CD4-positive, alpha-beta T cell treated with Interleukin-4 for 1 hour (primary cell): ENCODE results near the gene ROPN1.
"Not testable (repeated sequence)": the region's sequence is repeated elsewhere in the genome, so short reads cannot be mapped to it uniquely, and the experiment has no call there.

Experiments used
- DNase-seq, 2 donors: peaks; one replicate each; pipeline ENCODE4 v3.0.0-alpha.2; 2020 to 2022

ROPN1 gene

DNA sequence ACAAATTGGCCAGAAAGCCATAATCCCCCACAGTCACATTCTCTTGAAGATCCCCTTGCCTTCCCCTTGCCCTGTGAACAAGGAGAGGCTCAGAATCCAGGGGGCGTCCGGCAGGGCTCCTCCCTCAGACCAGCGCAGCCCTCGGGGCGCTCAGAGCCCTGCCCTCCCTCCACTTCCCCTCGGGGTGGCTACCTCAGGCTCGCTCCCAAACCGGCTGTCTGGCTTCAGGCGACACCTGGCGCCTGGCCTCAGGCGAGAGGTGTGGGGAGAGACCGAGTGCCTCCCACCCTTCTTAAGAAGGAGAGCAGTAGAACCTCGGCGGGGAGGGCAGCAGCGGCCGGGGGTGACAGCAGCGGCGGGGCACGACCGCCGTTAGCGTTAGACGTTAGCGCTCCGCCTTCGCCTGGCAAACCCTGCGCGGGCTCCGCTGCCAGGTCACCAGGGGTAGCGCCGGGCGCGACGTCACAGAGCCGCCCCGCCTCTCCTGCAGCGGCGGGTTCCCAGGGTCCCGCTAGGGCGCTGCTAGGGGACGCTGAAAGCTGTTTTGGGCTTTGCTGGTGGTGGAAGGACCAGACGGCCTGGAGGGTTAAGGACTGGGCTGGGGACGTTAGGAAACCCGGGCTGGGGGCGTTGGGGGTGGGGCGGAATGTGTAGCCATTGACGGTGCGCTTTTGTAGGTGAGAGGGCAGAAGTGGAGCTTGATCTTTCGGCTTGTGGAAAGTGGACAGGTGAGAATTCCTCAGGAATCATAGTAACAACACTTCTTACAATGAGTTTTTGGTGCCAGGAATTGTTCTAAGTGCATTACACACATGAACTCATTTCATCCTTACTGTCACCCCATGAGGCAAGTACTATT is at the start of gene ROPN1:
Gene ROPN1, minus strand, starts transcription at position 395 of the 859 bp plus-strand sequence. CDS start 11,643 bp downstream, outside the sequence.
- DNase-seq: not testable (repeated sequence)

DNA sequence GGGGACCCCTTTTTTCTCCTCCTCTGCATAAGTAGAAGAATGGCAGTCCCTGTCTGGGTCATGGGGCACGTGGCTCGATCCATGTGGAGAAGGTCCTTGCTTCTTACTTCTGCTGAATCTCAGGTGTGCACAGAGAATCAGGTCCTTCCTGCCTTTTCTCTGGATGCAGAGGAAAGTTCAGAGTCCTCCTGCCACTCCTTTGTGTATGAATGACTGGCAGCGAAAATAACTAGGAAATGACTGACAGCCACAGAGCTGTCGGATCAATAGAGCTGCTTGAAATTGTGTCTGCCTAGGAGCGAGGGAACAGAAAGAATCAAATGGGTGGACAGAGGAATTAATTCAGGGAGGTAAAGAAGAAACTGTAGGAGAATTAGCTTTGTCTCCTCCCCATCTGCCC is 49.6 kb upstream of the ROPN1 start:
- DNase-seq: no peak

DNA sequence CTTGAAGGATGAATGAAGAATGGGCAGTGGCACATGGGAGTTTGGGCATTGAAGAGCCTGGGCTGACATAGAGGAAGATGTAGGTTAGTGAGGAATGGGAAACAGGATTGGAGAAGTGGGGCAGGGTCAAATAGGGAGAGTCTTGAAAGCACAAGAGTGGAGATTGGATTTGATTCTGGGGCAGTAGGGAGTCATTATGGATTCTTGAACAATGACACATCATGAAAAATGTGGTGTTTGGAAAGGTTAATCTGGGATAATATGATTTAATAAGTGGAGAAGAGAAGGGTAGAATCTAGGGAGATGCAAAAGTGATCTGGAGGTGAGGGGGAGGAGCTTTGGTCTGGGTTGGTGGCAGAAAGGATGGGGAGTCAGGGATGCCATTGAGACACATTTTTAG is 45.4 kb upstream of the ROPN1 start:
- no peak for DNase-seq

DNA sequence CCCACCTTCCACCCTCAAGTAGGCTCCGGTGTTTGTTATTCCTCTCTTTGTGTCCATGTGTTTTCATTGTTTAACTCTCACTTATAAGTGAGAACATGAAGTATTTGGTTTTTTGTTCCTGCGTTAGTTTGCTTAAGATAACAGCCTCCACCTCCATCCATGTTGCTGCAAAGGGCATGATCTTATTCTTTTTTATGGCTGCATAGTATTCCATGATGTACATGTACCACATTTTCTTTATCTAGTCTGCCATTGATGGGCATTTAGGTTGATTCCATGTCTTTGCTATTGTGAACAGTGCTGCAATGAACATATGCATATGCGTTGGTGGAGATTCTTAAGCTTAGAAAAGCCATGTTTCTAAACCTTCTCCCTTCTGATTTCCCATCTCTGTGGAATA is 44.3 kb upstream of the ROPN1 start:
- not testable (repeated sequence) for DNase-seq

DNA sequence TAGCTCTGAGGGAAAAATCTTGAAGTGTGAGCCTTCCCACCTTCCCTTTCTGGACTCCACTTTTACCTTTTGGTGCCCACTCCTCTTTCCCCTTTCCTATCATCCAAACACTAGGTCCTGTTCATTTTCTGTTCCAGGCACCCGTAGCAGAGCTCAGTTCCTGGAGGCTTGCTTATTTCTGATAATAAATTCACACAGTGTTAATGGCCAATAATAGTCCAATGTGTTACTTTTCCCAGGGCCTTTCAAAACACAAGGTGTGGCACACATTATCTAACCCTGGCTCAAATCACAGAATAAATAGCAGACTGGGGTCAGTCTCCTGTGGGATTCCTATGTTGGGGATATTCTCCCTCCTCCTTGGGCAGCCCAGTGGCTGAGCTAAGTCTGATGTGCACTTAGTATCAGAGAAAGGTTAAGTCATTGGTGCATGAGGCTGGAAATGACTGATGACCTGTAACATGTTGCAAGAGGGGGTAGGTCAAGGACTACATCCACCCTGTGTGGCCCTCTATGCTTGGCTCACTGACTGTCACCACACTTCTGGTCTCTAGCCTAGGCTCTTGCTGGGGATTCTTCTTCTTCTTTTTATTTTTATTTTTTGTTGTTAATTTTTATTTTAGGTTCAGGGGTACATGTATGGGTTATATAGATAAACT is 43.7 kb upstream of the ROPN1 start:
- no peak for DNase-seq

DNA sequence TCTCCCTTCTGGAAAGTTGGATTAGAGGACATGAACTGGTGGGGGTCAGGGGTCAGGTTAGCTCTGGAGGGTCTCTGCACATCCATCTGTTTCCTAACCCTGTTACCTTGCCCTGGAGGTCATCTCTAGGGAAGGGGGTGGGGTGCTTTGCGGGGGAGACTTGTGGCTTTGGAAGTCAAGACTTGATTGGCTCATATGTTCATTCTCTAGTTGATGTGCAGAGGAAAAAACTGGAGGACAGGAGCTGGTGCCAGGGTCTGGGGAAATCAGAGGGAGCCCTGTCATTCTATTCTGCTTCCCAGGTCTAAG is 42.9 kb upstream of the ROPN1 start:
- DNase-seq: no peak

DNA sequence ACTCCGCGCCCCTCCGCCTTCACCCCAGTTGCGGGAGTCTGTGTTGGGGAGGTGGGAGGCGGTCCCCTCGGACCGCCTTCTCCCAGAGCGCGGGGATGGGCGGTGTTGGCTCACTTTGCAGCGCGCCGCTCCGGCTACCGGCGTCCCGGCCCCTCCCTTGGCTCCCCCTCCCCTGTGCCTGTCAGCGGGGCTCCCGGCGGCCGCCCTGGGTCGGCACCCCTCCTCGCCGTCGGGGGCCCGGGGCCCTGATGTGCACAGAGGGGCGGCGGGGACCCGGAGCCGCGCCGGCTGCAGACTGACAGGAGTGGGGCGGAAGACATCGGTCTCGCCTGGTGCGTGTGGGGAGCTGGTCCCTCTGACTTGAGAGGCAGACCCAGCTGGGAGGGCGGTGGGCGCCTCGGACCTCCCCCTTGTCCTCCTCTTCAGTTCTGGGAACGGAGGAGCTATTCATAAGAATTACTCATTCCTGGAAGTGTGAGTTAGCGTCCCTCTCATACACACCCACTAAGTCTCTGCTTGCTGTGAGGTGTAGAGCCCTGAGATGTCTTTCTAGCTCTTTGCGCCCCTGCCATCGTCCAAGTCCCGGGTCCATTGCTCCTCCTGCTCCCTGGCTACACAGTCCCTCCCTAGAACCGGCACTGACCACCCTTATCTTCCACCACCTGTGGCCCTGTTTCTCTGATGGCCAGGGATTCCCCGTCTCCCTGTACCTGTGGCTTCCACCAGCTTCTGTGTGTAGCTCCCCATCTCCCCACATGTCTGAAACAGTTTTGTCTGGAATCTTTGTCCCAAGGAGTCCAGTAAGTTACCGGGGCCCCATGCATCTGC is 42.3 kb upstream of the ROPN1 start:
- no peak for DNase-seq

DNA sequence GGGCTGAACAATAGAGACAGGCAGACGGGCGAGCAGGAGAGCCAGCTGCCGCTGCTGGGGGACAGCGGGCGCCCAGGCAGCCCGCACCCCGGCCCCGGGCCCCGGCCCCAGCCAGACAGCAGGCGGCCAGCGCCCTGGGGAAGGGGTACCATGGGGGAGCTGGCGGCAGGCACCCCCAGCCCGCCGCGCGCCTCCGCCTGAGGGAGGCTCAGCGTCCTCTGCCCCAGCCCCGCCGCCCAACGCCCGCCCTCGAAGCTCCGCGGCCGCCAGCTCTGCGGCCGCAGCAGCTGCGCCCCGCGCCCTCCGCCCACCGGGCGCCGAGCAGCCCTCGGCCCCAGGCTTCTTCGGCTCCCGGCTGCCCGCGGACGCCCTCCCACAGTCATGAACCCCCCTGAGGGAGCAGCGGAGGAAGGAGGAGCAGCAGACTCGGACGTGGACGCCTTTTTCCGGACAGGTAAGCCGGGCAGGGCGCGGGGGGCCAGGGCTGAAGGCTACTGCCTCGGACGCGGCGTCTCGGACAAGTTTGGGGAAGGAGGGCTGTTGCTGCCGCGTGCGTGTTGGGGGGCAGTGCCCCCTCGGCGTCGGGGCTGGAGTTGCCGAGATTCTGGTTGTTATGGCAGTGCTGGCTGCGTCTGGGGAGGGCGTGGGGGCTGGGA is 41.6 kb upstream of the ROPN1 start, which contains the start of gene KALRN:
Gene KALRN, plus strand, starts transcription at position 10 of the 656 bp plus-strand sequence.
- DNase-seq: no peak

DNA sequence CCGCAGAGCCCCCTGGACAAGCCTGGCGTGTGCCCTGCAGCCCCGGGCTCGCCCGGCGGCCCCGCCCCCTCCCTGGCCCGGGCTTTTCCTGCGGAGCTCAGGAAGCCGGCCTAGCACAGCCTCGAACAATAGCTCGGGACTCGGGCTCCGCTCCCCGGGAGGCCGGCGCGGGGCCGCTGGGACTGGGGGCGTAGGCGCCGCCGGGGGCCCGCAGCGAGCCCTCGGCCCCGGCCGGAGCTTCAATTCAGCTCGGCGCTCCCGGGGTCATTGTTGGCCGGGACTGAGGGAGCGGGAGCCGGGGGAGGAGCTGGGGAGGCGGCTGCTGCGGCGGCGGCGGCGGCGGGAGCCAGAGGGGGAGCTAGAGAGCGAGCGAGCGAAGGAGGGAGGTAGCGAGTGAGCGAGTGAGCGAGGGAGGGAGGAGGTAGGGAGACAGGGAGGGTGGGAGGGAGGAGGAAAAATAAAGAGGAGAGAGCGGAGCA is 41.0 kb upstream of the ROPN1 start:
- peak; percentile 44 to 54 for DNase-seq

DNA sequence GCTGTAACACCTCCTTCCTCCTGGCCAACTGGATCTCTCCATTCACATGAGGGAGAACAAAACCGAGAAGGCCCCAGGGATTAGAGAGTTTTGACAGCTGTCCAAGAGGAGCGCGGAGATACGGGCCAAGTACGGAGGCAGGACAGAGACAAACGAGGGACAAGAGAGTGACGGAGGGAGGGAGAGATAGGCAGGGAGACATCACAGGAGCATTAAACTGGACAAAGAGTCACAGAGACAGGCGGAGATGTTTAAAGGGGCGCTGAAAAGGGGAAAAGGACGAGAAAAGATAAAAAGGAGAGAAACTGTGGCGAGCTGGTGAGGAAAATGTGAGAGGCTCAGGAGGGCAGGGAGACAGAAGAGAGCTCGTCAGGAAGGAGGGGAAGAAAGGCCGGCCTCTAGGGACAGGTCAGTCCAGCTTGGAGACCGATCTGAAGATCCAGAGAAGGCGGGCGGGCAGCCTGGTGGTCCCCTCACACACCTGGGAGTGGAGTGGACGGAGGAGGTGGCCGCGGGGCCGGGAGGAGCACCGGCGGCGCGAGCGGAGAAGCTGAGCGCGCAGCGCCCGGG is 40.5 kb upstream of the ROPN1 start:
- DNase-seq: no peak

DNA sequence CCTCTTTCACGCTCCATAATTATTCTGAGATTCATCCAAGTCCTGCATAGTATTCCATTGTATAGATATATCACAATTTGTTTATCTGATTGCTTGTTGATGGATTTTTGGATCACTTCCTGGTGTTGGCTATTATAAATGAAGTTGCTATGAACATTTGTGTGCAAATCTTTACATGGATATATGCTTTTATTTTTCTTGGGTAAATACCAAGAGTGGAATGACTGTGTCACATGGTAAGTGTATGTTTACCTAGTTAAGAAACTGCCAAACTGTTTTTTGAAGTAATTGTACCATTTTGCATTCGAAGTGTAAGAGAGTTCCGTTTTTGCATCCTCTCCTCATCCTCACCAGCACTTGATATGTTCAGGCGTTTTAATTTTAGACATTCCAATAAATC is 34.6 kb upstream of the ROPN1 start:
- no peak for DNase-seq

DNA sequence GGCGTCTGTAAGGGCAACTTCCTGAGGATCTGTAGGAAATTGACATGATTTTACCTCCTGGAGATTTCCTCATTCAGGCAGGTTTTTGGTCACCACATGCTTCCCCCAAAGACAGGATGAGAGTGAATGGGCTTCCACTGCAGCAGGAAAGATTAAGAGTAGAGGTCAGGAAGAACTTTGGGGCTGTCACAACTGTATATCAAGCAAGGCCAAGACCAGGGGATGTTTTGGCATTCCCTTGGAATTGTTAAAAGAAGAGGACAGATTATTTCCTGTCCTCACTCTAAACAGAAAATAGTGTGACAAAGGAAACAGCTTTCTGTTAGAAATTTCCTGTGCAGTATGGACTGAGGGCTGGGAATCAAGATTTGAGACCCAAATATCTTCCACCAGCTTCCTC is 31.6 kb upstream of the ROPN1 start:
- DNase-seq: not testable (repeated sequence)

DNA sequence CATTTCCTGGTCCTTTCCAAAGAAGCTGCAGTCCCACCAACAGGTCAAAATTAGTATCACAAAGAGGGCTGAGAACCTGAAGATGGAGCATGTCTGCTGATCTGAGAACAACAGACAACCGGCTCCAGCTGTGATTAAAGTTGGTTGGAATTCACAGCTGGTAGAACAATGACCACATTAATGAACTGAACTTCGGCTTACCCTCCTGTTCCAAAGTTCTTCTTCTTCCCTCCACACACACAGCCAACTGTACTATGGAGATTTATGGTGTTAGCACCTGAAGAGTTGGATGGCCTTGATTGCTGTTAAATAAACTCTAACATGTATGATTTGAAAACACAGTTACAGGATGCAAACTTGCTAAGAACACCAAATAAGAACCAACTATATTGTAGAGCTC is 27.4 kb upstream of the ROPN1 start:
- no peak for DNase-seq

DNA sequence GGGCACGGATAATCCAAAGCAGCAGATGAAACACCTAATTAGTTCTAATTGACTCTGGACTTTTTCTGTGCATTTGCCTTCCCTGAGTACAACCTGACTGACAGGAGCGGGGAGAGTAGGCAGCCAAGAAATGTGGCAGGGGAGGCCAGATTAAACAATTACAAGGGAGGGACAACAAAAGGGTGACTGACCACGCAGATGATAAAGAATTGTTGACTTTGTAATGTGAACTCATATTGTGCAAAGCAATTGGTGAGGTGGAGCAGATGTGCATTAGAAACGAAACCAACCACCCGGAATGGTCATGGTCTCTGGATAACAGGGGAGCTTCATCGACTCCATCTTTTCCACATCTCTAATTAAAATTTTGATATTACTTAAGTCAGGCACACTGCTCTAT is 25.6 kb upstream of the ROPN1 start:
- DNase-seq: not testable (repeated sequence)

DNA sequence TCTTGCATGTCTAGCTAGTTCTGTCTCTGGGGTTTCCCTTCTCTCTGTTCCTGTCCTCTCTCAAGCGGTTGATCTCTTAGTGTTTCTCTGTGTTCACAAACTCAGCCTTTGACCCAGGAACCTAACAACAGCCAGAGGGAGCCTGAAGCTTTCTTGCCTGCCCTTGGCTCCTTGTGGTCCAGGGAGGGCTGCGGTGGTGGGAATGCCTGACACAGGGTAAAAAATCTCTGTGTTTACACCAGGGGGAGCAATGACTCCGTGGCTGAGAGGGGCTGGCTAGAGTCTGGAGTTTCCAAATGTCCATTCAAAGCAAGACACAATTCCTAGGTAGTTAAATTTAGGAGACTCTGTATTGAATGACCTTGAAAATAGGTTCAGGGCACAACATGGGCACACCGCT is 24.6 kb upstream of the ROPN1 start:
- not testable (repeated sequence) for DNase-seq

DNA sequence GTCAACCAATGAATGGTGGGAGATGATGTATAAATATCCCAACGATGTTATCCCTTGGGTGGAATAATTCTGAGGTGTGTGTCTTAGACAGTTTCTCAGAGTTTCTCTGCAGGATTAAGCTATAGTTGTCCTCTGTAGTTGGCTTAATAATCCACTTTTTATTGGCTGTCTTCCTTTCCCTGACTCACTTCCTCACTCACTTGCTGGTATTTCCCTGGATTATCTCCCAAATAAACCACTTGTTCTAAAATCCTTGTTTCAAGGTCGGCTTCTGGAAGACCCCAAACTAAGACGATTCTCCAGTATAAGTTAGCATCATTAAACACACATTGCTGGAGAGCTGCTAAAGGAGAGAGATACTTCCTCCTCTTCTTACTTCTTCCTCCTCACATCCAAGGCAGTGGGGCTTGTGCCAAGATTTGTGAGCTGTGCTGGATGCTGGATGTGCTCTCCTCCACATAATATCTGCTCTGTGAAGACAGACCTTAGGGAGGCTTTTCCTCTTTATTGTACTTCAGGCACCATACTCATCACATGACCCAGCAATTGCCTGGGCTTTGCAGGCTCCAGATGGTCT is 22.5 kb upstream of the ROPN1 start:
- no peak for DNase-seq

DNA sequence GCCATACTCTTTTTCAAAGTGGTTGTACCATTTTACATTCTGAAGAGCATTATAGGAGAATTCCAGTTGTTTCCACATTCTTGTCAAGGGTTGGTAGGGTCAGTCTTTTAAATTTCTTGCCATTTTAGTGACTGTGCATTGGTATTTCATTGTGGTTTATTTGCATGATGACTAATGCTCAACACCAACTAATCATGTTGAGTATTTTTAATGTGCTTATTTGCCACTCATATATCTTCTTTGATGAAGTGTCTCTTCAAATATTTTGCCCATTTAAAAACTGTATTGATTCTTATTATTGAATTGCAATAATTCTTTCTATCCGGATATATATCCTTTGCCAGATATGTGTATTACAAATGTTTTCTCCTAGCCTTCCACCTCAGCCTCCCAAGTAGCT is 16.4 kb upstream of the ROPN1 start:
- not testable (repeated sequence) for DNase-seq

DNA sequence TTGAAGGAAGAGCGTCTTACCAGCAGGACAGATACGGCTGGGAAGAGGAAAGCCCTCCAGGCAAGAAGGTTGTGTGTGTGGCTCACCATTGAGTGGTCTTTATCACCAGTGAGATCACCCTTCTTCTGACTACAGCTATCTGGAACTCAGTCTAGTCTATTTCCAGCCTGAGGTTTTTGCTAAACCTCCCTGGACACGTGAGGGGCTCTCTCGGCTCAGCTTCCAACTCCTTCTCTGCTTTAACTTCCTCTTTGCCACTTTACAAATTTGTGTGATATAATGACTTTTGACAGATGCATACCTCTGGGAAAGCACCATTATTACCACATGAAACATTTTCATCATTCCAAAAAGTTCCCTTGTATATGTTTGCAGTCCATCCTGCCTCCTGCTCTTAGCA is 15.3 kb upstream of the ROPN1 start:
- no peak for DNase-seq

DNA sequence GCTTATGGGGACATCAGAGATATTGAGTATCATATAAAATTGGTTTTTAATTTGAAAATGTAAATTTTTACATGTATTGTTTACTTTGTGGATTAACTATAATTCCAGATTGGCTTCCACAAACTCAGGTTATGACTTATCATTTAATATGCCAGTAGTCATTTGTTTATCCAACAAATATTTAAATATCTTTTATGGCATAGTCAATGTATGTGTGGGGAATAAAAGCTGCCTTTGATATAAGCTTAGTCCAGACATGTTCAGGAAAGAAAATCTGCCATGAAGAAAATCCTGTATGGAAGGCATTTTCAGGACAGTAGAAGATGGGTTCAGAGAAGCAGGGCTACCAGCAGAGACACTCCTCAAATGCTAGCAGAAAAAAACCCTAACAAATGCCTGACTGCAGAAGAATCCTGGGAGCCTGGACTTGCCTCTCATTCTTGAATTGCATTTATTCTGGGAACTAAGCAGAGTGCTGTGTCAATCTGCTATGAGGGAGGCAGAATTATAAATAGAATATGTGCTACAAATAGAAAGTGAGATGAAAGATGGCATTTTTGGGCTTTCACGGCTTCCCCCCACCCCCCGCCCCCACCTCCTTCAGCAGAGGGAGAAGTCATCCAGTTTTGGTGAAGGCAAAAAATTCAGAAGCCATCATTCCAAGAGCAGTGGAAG is 10.6 kb upstream of the ROPN1 start:
- not testable (repeated sequence) for DNase-seq

DNA sequence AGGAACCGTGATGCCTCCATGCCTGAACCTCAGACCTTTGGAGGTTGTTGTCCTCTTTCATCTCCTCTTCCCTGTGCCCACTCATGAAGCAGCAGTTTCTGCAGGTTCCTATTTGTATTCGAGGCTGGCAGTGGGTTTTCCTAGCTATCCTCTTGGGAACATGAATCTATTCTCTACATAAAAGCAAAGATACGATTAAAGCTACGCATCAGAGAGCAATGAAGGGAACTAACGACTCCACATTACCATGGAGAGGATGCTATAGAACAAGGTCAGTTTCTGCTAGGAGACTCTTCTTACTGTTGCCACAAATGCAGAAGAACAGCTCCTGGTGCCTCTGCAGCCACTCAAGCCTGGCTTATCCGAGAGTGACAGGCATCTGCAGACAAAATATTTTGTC is 9.4 kb upstream of the ROPN1 start:
- DNase-seq: not testable (repeated sequence)

DNA sequence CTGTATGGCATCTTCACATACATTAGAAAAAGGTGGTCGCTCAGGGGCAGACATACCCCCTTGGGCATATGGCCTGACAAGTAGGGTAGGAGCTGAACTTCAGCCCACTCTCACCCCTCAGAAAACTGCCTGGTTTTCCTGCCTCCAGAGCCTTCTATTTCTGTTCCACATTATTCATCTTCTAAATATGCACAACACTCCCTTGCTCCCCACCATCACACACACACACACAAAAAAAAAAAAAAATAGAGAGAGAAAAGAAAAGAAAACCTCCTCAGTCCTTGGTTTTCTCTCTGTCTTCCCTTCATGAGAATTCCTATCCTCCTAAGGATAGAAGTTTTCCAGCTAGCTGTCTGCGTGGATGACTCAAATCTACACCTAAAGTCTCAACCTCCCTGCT is 5.6 kb upstream of the ROPN1 start:
- no peak for DNase-seq

DNA sequence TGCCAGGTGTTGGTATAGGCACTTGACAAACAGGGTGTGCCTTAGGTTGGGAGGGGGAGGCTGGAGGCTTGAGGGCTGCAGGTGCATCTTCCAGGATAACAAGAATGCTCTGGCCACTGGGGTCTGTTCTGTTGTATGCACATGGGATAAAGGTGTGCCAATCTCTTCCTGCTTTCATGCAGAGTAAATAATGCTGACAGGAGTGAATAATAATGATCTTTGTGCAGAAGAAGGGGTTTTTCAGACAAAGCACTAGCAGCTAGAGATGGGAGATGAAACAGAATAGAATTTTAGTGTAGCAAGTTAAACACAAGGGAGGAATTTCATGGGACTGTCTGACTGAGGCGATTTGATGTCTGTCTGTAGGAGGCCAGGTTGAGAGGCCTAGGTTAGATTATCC is 1.9 kb upstream of the ROPN1 start:
- no peak for DNase-seq
